Esophagus muscularis mucosa (tissue), 4 donors: Measurements from ENCODE around the gene HOMER2. TPM values are rescaled to one million over a fixed set of nuclear protein-coding genes. Genes with fewer than 3 reads are reported as not detected.

Experiments
- DNase-seq: peaks from one replicate; pipeline ENCODE4 v3.0.0-alpha.2; 2017; ENCODE audit errors: extremely low spot score
- H3K27ac ChIP-seq, 4 donors: fragments of 200-600 bp; sonication (generic); replicated peaks in 1 of 4; 1 replicate in 3 of 4; 2 replicates in 1 of 4; pipeline ENCODE4 v1.5.1; 2016 to 2019; ENCODE audit warnings: mild to moderate bottlenecking in 1 of 4
- H3K27me3 ChIP-seq, 4 donors: fragments of 200-600 bp; sonication (generic); one replicate each; pipeline versions ENCODE4 v1.5.1 to v1.6.0; 2016 to 2019
- H3K36me3 ChIP-seq, 4 donors: fragments of 200-600 bp; sonication (generic); one replicate each; pipeline ENCODE4 v1.5.1; 2016 to 2019
- H3K4me1 ChIP-seq, 4 donors: fragments of 200-600 bp; sonication (generic); one replicate each; pipeline ENCODE4 v1.5.1; 2016 to 2019
- H3K4me3 ChIP-seq, 4 donors: fragments of 200-600 bp; sonication (generic); 1 replicate in 2 of 4; 2 replicates in 2 of 4; pipeline ENCODE4 v1.5.1; 2016 to 2019; ENCODE audit warnings: mild to moderate bottlenecking in 4 of 4, moderate library complexity in 1 of 4
- H3K9me3 ChIP-seq, 4 donors: fragments of 200-600 bp; sonication (generic); 1 replicate in 3 of 4; 2 replicates in 1 of 4; pipeline ENCODE4 v1.5.1; 2016 to 2019
- EP300 ChIP-seq: sonication (generic); formaldehyde crosslinking; IDR thresholded peaks from one replicate; pipeline ENCODE4 v1.6.1; 2017; ENCODE audit warnings: antibody characterized with exemption
- POLR2A ChIP-seq: fragments of 450-650 bp; IDR thresholded peaks from one replicate; pipeline ENCODE4 v1.6.1; 2017; ENCODE audit warnings: antibody characterized with exemption, moderate library complexity, mild to moderate bottlenecking, low read depth
- POLR2AphosphoS5 ChIP-seq, 2 donors: sonication (generic); formaldehyde crosslinking; IDR thresholded peaks; one replicate each; pipeline ENCODE4 v1.6.1; 2017; ENCODE audit warnings: antibody characterized with exemption in 2 of 2
- WGBS: methylation state at CpG from one replicate; pipeline ENCODE4 v1.1.5; 2018; 5-methylcytosine and 5-hydroxymethylcytosine counted together
- intact Hi-C: fragments of 100-400 bp; cut with DNase I; formaldehyde crosslinking; loops from one replicate; pipeline ENCODE4 v1.15.1; 2023
- total RNA-seq, 4 donors: library from RNA; depleted of rRNA; stranded (reverse); fragments of >200 nt; gene quantifications; one replicate each; pipeline versions ENCODE4 v1.1.0 to v1.2.1, GENCODE V29; 2016
- TF ChIP-seq, protein P1 (sequence below), 3 experiments: fragments of 200-600 bp in 2 of 3; fragments of 450-650 bp in 1 of 3; sonication (generic) in 2 of 3; IDR thresholded peaks; one replicate each; pipeline ENCODE4 v1.5.1; 2017 to 2019; ENCODE audit warnings: antibody characterized with exemption in 3 of 3, mild to moderate bottlenecking in 2 of 3, moderate library complexity in 1 of 3

Gene HOMER2
- total RNA-seq, 4 donors from 2014 or later: 13.3 to 54.8 (median 25.8) TPM

DNA sequence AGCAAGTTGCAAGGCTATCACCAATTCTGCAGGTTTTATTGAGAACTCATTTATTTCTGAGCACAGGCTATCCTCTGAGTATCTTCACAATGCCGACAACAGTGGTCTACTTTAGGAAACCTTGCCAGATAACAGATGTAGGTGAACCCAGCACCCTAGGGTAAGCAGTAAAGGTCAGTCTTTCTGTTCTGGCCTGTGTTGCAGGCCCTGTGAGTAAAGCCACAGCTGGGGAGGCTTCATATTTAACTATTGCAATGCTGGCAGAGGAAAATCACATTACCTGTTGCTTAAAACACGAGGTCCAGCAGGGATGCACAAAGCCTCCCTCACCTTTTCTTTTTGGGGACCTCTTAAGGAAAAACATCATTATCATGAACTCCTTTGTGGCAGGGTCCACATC, 87.6 kb downstream of the HOMER2 start:
- 92% methylated on average over 2 of the region's 2 CpGs for WGBS
- H3K36me3 ChIP-seq: no peaks in the 10 kb centered on the region
- no peak for DNase-seq
- no peak overlapping the region for H3K27ac ChIP-seq
- H3K9me3 ChIP-seq: no peaks in the 10 kb centered on the region
- no peaks in the 10 kb centered on the region for H3K27me3 ChIP-seq
- TF ChIP-seq POLR2AphosphoS5 (IDR thresholded peaks at IDR 0.05) (no peak), EP300 (no peak), POLR2A (no peak)
- TF ChIP-seq, protein P1, sequence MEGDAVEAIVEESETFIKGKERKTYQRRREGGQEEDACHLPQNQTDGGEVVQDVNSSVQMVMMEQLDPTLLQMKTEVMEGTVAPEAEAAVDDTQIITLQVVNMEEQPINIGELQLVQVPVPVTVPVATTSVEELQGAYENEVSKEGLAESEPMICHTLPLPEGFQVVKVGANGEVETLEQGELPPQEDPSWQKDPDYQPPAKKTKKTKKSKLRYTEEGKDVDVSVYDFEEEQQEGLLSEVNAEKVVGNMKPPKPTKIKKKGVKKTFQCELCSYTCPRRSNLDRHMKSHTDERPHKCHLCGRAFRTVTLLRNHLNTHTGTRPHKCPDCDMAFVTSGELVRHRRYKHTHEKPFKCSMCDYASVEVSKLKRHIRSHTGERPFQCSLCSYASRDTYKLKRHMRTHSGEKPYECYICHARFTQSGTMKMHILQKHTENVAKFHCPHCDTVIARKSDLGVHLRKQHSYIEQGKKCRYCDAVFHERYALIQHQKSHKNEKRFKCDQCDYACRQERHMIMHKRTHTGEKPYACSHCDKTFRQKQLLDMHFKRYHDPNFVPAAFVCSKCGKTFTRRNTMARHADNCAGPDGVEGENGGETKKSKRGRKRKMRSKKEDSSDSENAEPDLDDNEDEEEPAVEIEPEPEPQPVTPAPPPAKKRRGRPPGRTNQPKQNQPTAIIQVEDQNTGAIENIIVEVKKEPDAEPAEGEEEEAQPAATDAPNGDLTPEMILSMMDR (IDR thresholded peaks at IDR 0.05): no peak
- H3K4me1 ChIP-seq: no peaks in the 10 kb centered on the region
- intact Hi-C loops: no loop called here
- H3K4me3 ChIP-seq: no peak overlapping the region

- TF ChIP-seq POLR2A (no peak), EP300 (no peak), POLR2AphosphoS5 (IDR thresholded peaks at IDR 0.05) (no peak)
- TF ChIP-seq, protein P1 (IDR thresholded peaks at IDR 0.05): no peak
- intact Hi-C loops: no loop called here
- H3K27me3 ChIP-seq: no peaks in the 10 kb centered on the region
- peaks cover 0 to 4% (median 2%) of the 10 kb centered on the region in 4 donors for H3K36me3 ChIP-seq
- H3K27ac ChIP-seq: no peak overlapping the region
- WGBS: 87% methylated on average over 6 of the region's 6 CpGs
- H3K9me3 ChIP-seq: no peaks in the 10 kb centered on the region
- H3K4me3 ChIP-seq: no peak overlapping the region
- no peaks in the 10 kb centered on the region for H3K4me1 ChIP-seq
- no peak for DNase-seq
Measured at GRCh38 chr15:82862886-82863285, 89.6 kb downstream of the HOMER2 start.

DNA sequence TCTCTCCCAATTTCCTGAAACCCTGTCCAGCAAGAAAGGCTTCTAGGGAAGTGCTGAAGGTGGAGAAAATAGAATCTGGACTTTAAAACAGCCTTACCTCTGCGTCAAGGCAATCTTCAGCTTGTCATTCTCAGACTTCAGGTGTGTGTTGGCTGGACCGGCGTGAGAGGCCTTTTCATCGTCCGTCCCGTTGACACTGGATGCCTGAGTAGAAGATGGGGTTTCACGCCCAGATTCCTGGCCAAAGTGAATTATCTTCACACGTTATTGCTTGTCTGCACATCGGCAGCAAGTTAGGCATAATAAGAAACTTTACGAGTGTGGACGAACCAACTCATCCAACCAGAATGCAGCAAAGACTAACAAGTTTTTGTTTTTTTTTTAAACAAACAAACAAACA, 93.6 kb downstream of the HOMER2 start:
- intact Hi-C loops: no loop called here
- TF ChIP-seq POLR2AphosphoS5 (IDR thresholded peaks at IDR 0.05): no peak
- TF ChIP-seq POLR2A: no peak
- TF ChIP-seq, protein P1 (IDR thresholded peaks at IDR 0.05): no peak
- no peak for TF ChIP-seq EP300
- H3K27ac ChIP-seq: no peak overlapping the region
- no peaks in the 10 kb centered on the region for H3K27me3 ChIP-seq
- WGBS: 94% methylated on average over 11 of the region's 11 CpGs
- H3K4me3 ChIP-seq: no peak overlapping the region
- peaks cover 0 to 7% (median 2%) of the 10 kb centered on the region in 4 donors for H3K36me3 ChIP-seq
- no peaks in the 10 kb centered on the region for H3K9me3 ChIP-seq
- H3K4me1 ChIP-seq: no peaks in the 10 kb centered on the region
- DNase-seq: no peak

DNA sequence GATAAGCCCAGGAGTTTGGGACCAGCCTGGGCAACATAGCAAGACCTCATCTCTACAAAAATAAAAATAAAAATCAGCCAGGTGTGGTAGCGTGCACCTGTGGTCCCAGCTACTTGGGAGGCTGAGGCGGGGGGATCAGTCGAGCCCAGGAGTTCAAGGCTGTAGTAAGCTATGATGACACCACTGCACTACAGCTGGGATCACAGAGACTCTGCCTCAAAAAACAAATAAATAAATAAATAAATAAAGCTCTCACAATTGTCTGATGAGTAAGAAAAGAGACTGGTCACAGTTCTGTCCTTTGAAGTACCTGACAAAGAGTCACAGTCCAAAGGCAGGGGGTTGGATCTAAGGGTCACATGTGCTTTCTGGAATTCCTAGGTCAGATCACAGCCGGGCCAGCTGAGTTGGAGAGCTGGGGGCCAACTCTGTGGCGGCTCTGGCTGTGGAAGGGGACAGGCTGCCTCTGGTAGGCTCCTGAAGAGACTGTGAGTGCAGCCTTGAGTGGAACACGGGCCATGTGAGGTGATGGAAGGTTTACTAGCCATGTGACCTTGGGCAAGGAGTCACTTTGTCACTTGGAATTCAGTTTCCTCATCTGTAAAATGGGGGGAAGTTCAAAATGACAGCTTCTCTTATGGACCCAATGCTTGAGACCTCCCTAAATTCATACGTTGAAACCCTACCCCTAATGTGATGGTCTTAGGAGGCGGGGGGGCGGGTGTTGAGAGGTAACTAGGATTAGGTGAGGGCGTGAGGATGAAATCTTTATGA, 95.9 kb downstream of the HOMER2 start:
- no peak overlapping the region for H3K27ac ChIP-seq
- no peak for DNase-seq
- H3K9me3 ChIP-seq: no peaks in the 10 kb centered on the region
- H3K4me3 ChIP-seq: no peak overlapping the region
- peaks cover 0 to 14% (median 4%) of the 10 kb centered on the region in 4 donors for H3K36me3 ChIP-seq
- no peak for TF ChIP-seq POLR2AphosphoS5 (IDR thresholded peaks at IDR 0.05)
- TF ChIP-seq, protein P1 (IDR thresholded peaks at IDR 0.05): no peak
- TF ChIP-seq EP300: no peak
- TF ChIP-seq POLR2A: no peak
- no peaks in the 10 kb centered on the region for H3K4me1 ChIP-seq
- intact Hi-C loops: no loop called here
- 96% methylated on average over 10 of the region's 10 CpGs for WGBS
- H3K27me3 ChIP-seq: no peaks in the 10 kb centered on the region
